ENCODE measurements around the gene ZNF559.
A peak's percentile ranks its signal among the peaks of the same experiment; 100 is the strongest.

ZNF559 gene

GRCh38 chr19:9353011-9353410, 29.0 kb downstream of the ZNF559 start:
- DNase-seq (ENCODE audit: low spot score) = peak; percentile 20

- no peak for DNase-seq (ENCODE audit: low spot score)
Measured at GRCh38 chr19:9354651-9355050, 30.7 kb downstream of the ZNF559 start.

GRCh38 chr19:9362905-9363304, 38.9 kb downstream of the ZNF559 start, which contains the start of gene ZNF177:
Gene ZNF177, plus strand, starts transcription at chr19:9363013. Its CDS starts 15,299 bp downstream, at chr19:9378312.
- DNase-seq (ENCODE audit: low spot score) = no peak

GRCh38 chr19:9370738-9371619, 47.0 kb downstream of the ZNF559 start:
- peak; percentile 60 for DNase-seq (ENCODE audit: low spot score)

- DNase-seq (ENCODE audit: low spot score) = no peak
Measured at GRCh38 chr19:9381361-9381785, 57.4 kb downstream of the ZNF559 start.

Measured in RKO (cell line).